Endodermal cell (in vitro differentiated cells): ENCODE data around the gene AP3D1. TPM values are rescaled to one million over a fixed set of nuclear protein-coding genes. Genes with fewer than 3 reads are reported as not detected.

ENCODE experiments used
- DNase-seq: peaks from one replicate; pipeline ENCODE4 v3.0.0-alpha.2; 2017
- H3K27ac ChIP-seq: 2 replicates; pipeline ENCODE4 v1.5.1; 2013; ENCODE audit warnings: mild to moderate bottlenecking, low read depth, low read length, moderate library complexity
- H3K27me3 ChIP-seq: 2 replicates; pipeline ENCODE4 v1.6.1; 2013; ENCODE audit warnings: mild to moderate bottlenecking, low read length, moderate library complexity; ENCODE audit not compliant: insufficient read depth, control insufficient read depth, poor library complexity, severe bottlenecking
- H3K36me3 ChIP-seq: 2 replicates; pipeline ENCODE4 v1.7.0; 2013; ENCODE audit warnings: mild to moderate bottlenecking, low read length, moderate library complexity; ENCODE audit not compliant: control insufficient read depth, insufficient read depth
- H3K4me1 ChIP-seq: one replicate; pipeline ENCODE4 v1.7.0; 2013; ENCODE audit warnings: low read length; ENCODE audit not compliant: control insufficient read depth, insufficient read depth
- H3K4me3 ChIP-seq: 2 replicates; pipeline ENCODE4 v1.5.1; 2013; ENCODE audit warnings: mild to moderate bottlenecking, low read length, moderate library complexity
- H3K9ac ChIP-seq: 2 replicates; pipeline ENCODE4 v1.6.1; 2013; ENCODE audit warnings: mild to moderate bottlenecking, low read length, moderate library complexity; ENCODE audit not compliant: poor library complexity, severe bottlenecking; ENCODE audit errors: extremely low read depth
- H3K9me3 ChIP-seq: 2 replicates; pipeline ENCODE4 v1.6.1; 2013; ENCODE audit warnings: mild to moderate bottlenecking, low read length, moderate library complexity; ENCODE audit not compliant: control insufficient read depth
- H3K27ac Mint-ChIP-seq: 2 replicates; pipeline ENCODE4 v1.8.0; 2020; ENCODE audit warnings: mixed read lengths
- H3K27me3 Mint-ChIP-seq: 2 replicates; pipeline ENCODE4 v1.8.0; 2021; ENCODE audit warnings: mild to moderate bottlenecking, mixed read lengths; ENCODE audit not compliant: insufficient read depth
- H3K36me3 Mint-ChIP-seq: 2 replicates; pipeline ENCODE4 v1.8.0; 2020; ENCODE audit warnings: low read depth, mixed read lengths
- H3K4me1 Mint-ChIP-seq: 2 replicates; pipeline ENCODE4 v1.8.0; 2020; ENCODE audit warnings: mixed read lengths
- H3K4me3 Mint-ChIP-seq: 2 replicates; pipeline ENCODE4 v1.8.0; 2020; ENCODE audit warnings: mild to moderate bottlenecking, moderate library complexity, mixed read lengths
- H3K9me3 Mint-ChIP-seq: 2 replicates; pipeline ENCODE4 v1.8.0; 2020; ENCODE audit warnings: mild to moderate bottlenecking, mixed read lengths
- WGBS, 2 experiments: methylation state at CpG; one replicate each; pipeline versions ENCODE4 v1.1.5 to v1.1.7; 2013; ENCODE audit warnings: missing lambda C conversion rate in 2 of 2, mixed read lengths in 1 of 2; ENCODE audit not compliant: insufficient coverage in 1 of 2, insufficient read length in 1 of 2; 5-methylcytosine and 5-hydroxymethylcytosine counted together
- total RNA-seq, 2 donors: library from RNA; stranded (reverse); fragmentation: NEBNext Ultra II Directional in 1 of 2; extraction: Animal tissue kit (Norgen Biotek cat#: 25700) in 1 of 2; gene quantifications; 2 replicates in 1 of 2; 3 replicates in 1 of 2; pipeline ENCODE4 v1.2.1, GENCODE V29; 2021
- TF ChIP-seq, protein P1 (sequence below): fragments of 200-600 bp; sonication (generic); conservative IDR thresholded peaks from 2 replicates; pipeline ENCODE4 v1.5.0; 2021; ENCODE audit warnings: antibody characterized with exemption, mild to moderate bottlenecking

AP3D1 gene
- total RNA-seq, 2 donors from 2014 or later = 162 to 181 TPM

DNA sequence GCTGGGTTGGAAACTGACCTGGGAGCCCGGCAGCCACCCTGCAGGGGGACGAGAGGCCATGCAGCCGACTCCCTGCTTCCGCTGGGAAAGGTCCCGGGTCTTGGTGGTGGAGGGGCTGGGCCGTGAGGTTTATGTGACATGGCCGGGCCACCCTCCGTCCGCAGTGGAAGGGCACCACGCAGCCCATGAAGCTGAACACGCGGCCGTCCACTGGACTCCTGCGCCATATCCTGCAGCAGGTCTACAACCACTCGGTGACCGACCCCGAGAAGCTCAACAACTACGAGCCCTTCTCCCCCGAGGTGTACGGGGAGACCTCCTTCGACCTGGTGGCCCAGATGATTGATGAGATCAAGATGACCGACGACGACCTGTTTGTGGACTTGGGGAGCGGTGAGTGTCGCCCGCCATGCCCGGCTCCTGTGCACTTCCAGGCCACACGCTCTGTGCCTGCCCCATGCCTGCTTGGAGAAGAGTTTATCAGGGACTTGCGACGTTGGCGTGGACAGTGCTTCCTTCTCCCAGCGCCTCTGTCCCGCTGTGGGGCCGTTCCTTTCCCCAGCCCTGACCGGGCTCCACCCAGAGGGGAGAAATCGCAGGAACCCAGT lies 39.6 kb upstream of the AP3D1 start:
- Histone ChIP-seq H3K27ac (no peak overlapping the region), H3K27me3 (no peaks in the 10 kb centered on the region), H3K4me1 (no peaks in the 10 kb centered on the region), H3K9me3 (no peaks in the 10 kb centered on the region), H3K9ac (no peak overlapping the region), H3K36me3 (peaks cover 19% of the 10 kb centered on the region), H3K4me3 (no peak overlapping the region)
- H3K4me1 Mint-ChIP-seq = no peaks in the 10 kb centered on the region
- H3K36me3 Mint-ChIP-seq = peaks cover 48% of the 10 kb centered on the region
- no peak overlapping the region for H3K4me3 Mint-ChIP-seq
- H3K9me3 Mint-ChIP-seq = no peaks in the 10 kb centered on the region
- no peak for DNase-seq
- no peak overlapping the region for H3K27ac Mint-ChIP-seq
- H3K27me3 Mint-ChIP-seq = no peaks in the 10 kb centered on the region
- TF ChIP-seq, protein P1, sequence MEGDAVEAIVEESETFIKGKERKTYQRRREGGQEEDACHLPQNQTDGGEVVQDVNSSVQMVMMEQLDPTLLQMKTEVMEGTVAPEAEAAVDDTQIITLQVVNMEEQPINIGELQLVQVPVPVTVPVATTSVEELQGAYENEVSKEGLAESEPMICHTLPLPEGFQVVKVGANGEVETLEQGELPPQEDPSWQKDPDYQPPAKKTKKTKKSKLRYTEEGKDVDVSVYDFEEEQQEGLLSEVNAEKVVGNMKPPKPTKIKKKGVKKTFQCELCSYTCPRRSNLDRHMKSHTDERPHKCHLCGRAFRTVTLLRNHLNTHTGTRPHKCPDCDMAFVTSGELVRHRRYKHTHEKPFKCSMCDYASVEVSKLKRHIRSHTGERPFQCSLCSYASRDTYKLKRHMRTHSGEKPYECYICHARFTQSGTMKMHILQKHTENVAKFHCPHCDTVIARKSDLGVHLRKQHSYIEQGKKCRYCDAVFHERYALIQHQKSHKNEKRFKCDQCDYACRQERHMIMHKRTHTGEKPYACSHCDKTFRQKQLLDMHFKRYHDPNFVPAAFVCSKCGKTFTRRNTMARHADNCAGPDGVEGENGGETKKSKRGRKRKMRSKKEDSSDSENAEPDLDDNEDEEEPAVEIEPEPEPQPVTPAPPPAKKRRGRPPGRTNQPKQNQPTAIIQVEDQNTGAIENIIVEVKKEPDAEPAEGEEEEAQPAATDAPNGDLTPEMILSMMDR = no peak
- WGBS, 2 experiments = 97 to 98% methylated on average over 28 to 37 of the region's 37 CpGs

DNA sequence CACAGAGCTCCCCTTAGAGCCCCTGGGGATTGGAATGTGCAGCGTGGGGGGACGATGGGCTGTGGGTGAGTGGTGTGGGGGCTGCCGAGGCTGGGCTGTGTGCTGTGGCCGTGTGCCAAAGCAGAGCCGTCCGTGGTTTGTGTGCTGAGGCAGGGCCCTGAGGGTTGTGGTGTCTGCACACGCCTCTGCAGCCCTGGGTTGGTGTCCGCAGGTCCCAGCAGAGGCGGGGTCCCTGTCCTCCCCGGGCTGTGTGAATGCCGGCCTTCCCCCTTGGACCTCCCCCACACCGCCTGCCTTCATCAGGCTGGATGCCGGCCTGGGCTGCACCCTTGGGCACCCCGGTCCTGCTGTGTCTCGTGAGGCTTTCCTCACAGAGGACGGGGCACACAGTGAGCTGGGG lies 38.5 kb upstream of the AP3D1 start:
- no peaks in the 10 kb centered on the region for H3K27me3 ChIP-seq
- DNase-seq = no peak
- TF ChIP-seq, protein P1 = no peak
- no peaks in the 10 kb centered on the region for H3K4me1 Mint-ChIP-seq
- no peaks in the 10 kb centered on the region for H3K9me3 Mint-ChIP-seq
- peaks cover 57% of the 10 kb centered on the region for H3K36me3 Mint-ChIP-seq
- no peak overlapping the region for H3K27ac ChIP-seq
- H3K4me1 ChIP-seq = no peaks in the 10 kb centered on the region
- WGBS, 2 experiments = 93 to 96% methylated on average over 5 to 16 of the region's 16 CpGs
- H3K9ac ChIP-seq = no peak overlapping the region
- H3K36me3 ChIP-seq = peaks cover 28% of the 10 kb centered on the region
- no peaks in the 10 kb centered on the region for H3K9me3 ChIP-seq
- no peak overlapping the region for H3K27ac Mint-ChIP-seq
- no peaks in the 10 kb centered on the region for H3K27me3 Mint-ChIP-seq
- H3K4me3 ChIP-seq = no peak overlapping the region
- no peak overlapping the region for H3K4me3 Mint-ChIP-seq

DNA sequence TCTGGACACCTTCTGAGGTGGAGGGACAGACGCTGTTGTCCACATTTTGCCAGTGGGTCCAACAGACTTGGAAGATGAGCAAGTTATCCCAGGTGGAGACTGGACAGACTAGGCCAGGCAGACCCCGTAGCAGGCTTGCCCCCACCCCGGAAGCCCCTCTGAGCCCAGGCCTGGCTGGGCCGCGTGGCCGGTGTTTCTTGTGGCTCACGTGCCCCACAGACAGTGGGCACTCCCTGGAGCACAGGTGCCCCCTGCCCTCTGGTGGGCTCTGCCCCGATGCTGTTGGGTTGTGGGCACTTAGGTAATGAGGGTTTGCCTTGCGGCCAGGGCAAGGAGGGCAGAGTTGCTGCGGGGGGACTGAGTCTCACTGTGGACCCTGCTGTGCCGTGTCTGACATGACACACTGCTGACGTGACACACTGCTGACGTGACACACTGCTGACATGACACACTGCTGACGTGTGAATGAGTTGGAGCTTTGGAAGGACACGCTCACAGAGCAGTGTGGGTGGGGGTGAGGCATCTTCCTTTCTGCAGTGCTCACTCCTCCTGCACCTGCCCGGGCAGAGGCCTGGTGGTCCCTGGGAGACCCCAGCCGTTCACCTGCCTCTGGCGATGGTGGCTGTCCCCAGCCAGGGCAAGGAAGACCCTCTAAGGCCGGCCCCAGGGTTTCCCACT lies 37.5 kb upstream of the AP3D1 start:
- Mint-ChIP-seq H3K27me3 (no peaks in the 10 kb centered on the region), H3K4me1 (no peaks in the 10 kb centered on the region), H3K9me3 (no peaks in the 10 kb centered on the region), H3K36me3 (peaks cover 65% of the 10 kb centered on the region), H3K27ac (no peak overlapping the region), H3K4me3 (no peak overlapping the region)
- TF ChIP-seq, protein P1 = no peak
- DNase-seq = no peak
- H3K9ac ChIP-seq = no peak overlapping the region
- WGBS, 2 experiments = 90 to 96% methylated on average over 4 to 19 of the region's 19 CpGs
- H3K27ac ChIP-seq = no peak overlapping the region
- H3K36me3 ChIP-seq = peaks cover 28% of the 10 kb centered on the region
- no peak overlapping the region for H3K4me3 ChIP-seq
- H3K27me3 ChIP-seq = no peaks in the 10 kb centered on the region
- H3K9me3 ChIP-seq = no peaks in the 10 kb centered on the region
- H3K4me1 ChIP-seq = no peaks in the 10 kb centered on the region
